GM21619 (cell line): ENCODE results near the gene CHMP4A.
"Not testable (repeated sequence)": the region's sequence is repeated elsewhere in the genome, so short reads cannot be mapped to it uniquely, and the experiment has no call there.

Experiments used
- ATAC-seq: cut with Tn5 transposase; IDR thresholded peaks from one replicate; pipeline ENCODE4 v1.9.1; 2021; ENCODE audit not compliant: unreplicated experiment

CHMP4A gene

DNA sequence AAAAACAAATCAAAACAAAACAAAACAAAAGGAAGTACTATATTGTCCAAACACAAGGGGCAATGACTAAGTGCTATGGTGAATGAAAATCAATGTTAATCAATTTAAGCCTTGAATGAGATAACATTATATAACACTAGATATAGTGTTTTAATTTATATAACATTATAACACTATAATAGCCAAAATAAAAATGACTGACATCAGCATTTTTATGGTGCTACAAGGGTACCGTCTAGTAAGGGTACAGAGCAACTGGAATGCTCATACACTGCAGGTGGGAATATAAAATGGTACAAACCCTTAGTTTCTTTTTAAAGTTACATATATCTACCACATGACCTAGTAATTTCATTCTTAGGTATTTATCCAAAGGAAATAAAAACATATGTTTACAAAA, 13.2 kb upstream of the CHMP4A start:
- no peak for ATAC-seq

DNA sequence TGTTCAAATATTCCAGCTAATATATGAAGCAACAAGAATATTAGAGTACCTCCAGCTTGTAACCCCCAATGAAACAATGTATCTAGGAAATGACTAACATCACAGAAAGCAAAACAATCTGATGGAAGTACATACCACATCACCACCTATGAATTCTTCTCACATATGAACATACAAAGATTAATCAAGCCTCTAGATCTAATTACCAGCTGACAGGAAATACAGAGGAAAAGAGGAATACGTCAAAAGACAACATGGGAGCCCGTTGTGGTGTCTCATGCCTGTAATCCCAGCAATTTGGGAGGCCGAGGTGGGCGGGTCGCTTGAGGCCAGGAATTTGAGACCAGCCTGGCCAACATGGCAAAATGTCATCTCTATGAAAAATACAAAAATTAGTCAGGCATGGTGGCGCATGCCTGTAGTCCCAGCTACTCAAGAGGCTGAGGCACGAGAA, 11.4 kb upstream of the CHMP4A start:
- no peak for ATAC-seq

DNA sequence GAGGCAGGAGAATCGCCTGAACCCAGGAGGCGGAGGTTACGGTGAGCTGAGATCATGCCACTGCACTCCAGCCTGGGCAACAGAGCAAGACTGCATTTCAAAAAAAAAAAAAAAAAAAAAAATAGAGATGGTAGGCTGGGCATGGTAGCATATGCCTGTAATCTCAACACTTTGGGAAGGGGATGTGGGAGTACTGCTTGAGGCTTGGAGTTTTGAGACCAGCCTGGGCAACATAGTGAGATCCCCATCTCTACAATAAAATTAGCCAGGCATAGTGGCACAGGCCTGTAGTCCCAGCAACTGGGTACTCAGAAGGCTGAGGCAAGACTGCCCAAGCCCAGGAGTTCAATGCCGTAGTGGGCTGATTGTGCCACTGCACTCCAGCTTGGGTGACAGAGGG, 9.7 kb upstream of the CHMP4A start:
- not testable (repeated sequence) for ATAC-seq

DNA sequence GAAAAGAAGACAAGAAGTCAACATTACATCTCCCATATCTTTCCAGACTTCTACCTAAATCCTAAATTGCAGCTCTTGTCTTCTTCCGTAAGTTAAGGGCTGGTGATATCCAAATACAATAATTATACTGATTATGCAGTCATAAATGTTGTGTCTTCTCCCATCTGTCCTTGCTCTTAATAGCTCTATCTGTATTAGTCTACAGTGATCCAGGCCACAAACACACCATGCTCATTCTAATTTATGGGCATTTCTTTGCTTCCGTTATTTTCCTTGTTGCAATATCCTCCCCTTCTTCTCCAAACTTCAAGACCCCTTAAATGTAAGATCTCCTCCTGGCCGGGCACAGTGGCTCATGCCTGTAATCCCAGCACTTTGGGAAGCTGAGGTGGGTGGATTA, 6.2 kb upstream of the CHMP4A start:
- no peak for ATAC-seq

DNA sequence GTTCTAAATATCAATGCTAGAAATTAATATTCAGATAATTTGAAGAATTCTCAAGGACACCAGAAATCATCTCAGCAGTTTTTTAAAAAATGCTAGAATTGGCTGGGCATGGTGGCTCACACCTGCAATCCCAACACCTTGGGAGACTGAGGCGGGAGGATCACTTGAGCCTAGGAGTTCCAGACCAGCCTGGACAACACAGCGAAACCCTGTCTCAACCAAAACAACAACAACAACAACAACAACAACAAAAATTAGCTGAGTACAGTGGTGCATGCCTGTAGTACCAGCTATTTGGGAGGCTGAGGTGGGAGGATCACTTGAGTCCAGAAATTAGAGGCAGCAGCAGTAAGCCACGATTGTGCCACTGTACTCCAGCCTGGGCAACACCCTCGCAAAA, 5.8 kb upstream of the CHMP4A start:
- ATAC-seq, result no peak

DNA sequence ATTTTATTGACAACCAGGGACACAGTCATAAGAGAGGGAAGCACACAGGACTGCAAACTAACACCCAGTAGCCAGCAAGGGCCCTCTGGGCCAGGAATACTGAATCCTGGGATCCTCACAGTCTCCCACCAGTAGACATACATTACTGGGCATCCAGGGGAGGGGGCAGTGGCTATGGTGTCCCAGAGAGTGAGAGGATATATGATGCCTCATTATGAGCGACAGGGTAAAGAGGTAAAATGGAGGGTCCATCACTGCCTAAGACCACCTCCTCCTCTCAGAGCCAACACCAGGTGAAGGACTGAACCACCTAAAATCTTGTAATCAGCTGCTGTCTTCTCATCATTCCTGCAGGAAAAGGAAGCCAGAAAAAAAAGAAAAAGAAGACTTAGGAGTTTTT, 3.6 kb upstream of the CHMP4A start:
- not testable (repeated sequence) for ATAC-seq

DNA sequence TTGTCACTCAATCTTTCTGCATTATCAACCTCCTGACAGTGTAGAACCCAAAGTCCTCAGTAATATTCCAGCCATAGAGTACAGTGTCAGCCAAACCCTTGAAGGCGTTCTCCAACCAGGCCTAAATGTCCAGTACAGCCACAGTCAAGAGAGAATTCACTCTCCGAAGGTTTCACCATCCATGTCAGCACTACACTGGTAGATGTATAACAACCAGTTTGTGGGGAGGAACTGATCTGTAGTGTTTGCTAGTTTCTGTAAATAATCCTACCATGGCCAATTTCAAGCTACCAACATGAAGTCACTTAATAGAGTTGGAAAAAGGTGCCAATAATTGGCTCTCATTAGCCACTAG, 3.0 kb upstream of the CHMP4A start:
- ATAC-seq, result no peak

DNA sequence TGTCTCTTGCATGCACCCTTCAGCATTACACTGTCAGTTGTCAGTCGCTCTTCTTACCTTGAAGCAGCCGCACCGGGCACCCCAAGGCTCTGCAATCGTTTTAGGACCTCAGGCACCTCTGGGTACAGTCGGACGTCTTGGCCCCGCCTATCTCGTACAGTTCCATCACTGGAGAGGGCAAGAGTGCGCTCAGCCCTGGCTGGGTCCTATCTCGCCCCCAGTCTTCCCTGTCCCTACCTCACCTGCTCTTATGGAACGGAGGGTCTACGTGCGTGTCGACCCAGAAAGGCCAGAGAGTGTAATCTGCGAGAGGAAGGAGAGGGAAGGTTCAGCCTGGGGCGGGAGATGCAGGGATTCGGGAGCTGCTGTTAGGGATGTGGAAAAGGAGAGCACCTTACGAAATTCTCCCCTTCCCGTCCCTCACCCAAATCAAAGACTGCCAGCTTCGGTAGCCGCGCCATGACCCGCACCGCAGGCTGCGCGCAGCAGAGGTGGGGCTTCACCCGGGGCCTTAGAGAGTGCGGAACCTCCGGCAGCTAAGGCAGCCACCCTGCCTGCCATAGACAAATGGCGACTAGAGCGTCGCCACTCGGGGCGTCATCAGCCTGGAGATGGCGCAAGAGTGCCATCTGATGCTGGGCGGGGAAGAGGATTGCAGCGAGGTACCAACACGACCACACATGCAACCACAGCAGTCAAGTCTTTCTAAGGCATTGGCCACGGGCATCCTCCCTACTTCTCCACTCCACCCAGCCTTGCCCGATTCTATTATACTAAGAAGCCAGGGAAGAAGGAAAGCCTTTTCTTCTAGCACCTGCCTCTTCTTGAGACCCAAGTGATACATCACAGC, 2.4 kb upstream of the CHMP4A start, which contains the start of gene MDP1:
Gene MDP1 (minus strand): TSS at position 572 of the 850 bp plus-strand sequence. CDS start 111 bp downstream, at position 461.
- ATAC-seq, result peak; percentile 60

DNA sequence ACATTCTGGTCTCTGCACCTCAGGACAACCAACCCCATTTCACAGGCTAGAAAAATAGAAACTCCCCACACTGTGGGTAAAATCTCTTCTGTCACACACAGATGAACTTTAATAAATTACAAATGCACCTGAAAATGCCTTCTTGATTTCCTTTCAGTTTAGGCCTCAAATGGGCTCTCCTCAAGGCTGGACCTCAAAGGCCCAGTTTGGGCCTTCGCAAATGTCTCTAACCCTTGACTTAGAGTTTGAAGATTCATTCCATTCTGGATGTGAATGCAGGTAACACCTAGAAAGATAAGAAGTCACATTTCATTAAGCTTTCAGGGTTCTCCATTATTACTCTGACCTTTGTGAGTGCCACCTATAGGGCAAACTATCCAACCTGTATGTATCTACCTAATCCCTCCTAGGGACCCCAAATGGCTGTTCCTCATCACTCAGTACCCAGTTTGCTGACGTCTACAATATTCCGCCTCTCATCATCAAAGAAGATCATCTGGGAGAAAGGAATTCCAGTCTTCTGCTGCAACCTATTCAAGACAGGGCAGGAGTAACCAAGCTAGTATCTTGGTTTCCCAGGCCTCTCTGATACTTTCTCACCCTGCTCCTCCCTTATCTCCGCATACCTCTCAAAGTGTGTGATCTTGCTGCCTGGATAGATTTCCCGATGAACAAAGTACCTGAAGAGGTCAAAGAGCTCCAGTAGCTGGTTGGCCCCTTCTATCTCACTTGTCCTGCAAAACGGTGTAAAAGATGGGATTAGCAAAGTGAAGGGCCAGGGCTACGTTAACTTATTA, 776 bp upstream of the CHMP4A start:
- no peak for ATAC-seq

DNA sequence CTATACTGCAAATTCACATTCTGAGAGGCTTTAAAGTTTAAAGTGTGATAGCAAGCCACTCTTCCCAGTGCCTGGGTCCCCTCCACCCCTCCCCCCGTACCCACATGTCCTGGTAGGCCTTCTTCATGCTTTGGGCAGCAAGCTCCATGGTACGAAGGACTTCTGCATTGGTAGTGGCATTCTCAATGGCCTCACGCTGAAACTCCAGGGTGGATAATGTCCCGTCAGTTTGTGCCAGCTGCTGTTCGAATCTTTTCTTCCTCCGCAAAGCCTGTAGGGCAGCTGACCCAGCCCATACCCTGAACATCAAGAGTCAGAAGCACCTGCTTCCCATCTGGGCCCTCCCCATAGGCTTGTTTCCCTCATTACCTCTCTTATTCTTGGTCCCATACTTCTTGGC, 2.0 kb downstream of the CHMP4A start:
- ATAC-seq, result no peak

DNA sequence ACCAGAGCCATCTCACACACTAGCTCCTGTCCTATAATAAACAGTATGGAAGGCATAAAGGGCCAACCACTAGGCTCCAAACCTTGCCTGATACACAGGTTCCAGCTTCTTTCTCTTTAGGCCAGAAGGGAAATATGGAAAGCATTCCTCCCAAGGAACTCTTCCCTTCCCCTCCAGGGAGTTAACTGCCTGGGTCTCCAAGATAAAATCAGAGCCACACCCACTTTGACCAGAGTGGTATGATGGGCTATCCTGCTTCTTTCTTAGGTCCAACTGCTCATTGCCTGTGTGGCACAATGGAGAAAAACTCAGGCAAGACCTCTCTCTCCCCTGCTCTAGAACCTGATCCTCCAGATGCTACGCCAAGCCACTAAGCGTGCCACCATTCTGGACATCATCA, 5.7 kb downstream of the CHMP4A start:
- no peak for ATAC-seq

DNA sequence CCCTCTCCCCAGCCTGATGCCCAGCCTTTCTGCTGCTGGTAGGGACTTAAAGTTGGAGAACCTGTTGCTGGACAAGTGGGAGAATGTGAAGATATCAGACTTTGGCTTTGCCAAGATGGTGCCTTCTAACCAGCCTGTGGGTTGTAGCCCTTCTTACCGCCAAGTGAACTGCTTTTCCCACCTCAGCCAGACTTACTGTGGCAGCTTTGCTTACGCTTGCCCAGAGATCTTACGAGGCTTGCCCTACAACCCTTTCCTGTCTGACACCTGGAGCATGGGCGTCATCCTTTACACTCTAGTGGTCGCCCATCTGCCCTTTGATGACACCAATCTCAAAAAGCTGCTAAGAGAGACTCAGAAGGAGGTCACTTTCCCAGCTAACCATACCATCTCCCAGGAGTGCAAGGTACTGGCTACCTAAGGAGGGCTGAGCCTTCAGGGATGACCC, 6.2 kb downstream of the CHMP4A start:
- ATAC-seq, result no peak

DNA sequence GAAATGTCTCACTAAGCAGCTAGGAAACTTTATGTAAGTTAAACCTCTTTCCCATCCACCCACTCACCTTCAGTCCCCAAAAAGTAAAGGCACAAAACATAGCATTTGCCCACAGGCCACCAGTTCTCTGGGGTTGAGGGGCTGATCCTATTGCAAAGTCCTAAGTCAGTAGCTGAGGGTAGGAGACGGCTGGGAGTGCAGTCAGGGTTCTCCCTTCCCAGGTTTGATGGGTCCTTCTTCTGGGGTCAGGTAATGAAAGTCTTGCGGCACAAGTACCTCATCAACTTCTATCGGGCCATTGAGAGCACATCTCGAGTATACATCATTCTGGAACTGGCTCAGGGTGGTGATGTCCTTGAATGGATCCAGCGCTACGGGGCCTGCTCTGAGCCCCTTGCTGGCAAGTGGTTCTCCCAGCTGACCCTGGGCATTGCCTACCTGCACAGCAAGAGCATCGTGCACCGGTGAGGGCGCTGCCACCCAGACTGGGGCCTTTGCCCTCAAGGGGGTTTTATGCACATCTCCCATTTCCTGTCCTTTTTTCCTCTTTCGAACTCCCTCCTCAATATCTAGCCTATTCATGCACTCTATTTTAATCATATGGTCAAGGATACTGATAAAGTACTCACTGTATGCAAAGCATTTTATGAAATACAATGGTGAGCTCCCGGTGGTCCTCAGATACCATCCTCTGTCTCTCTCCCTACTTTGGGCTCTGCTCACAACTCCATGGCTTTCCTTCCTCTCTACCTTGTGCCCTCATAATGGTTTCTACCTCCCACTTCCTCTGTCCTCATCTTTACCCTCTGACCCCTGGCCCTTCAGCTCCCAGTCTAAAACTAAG, 6.8 kb downstream of the CHMP4A start:
- ATAC-seq, result no peak

DNA sequence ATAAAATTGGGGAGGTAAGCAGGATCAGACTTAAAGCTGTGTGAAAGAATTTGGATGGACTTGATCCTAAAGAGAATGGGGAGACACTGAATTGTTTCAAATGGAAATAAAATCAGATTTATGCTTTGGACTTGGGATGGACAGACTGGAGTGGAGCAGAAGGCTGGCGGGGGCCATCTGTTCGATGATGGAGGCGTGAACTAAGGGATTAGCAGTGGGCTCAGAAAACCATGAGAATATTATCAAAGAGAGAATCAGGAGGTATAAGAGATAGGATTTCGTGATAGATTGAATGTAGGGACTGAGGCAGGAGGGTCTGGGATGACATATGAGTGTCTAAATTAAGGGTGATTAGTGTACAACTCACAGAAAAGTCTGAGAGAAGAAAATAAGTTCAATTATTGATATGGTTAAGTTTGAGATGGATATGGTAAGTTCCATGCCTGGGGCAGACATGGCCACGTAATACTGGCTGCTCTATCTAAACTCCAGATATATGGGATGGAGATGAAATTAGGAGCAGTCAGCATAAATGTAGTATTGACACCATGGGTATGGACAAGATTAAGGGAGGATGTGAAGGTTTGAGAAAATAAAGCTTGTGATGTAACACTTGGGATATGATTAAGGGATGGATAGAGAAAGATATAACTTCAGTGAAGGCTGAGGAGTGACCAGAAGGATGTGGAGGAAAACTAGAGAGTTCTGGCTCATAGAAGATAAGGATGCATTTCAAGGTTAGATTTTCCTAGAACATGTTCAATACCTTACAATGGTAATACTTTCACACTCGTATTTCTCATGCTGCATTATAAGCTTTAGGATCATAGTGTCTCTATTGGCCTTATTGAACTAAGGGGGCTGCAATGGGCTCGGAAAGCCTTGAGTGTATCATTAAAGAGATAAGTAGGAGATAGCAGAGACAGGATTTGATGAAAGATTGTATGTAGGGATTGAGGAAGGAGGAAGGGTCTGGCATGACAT, 8.8 kb downstream of the CHMP4A start:
- ATAC-seq, result no peak

DNA sequence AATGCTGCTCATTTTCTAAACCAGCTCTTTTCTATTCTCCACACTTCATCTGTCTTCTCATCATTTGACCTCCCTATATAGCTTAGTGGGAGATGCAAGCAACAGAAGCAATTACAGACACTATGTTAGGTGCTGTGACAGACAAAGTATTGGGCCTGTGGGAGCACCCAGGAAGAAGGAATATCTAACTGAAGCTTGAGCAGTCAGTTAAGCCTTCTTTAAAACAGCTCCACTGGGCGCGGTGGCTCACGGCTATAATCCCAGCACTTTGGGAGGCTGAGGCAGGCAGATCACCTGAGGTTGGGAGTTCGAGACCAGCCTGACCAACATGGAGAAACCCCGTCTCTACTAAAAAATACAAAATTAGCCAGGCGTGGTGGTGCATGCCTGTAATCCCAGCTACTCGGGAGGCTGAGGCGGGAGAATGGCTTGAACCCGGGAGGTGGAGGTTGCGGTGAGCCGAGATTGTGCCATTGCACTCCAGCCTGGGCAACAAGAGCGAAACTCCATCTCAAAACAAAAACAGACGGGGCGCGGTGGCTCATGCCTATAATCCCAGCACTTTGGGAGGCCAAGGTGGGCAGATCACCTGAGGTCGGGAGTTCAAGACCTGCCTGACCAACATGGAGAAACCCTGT, 9.9 kb downstream of the CHMP4A start:
- ATAC-seq, result not testable (repeated sequence)

DNA sequence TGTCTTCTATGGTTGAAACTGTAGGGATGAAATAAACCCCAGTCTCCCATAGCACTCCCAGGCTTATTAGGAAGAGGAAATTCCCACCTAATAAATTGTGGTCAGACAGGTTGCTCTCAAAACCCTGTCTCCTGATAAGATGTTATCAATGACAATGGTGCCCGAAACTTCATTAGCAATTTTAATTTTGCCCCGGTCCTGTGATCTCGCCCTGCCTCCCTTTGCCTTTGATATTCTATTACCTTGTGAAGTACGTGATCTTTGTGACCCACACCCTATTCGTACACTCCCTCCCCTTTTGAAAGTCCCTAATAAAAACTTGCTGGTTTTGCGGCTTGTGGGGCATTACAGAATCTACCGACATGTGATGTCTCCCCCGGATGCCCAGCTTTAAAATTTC, 10.8 kb downstream of the CHMP4A start:
- ATAC-seq, result not testable (repeated sequence)

DNA sequence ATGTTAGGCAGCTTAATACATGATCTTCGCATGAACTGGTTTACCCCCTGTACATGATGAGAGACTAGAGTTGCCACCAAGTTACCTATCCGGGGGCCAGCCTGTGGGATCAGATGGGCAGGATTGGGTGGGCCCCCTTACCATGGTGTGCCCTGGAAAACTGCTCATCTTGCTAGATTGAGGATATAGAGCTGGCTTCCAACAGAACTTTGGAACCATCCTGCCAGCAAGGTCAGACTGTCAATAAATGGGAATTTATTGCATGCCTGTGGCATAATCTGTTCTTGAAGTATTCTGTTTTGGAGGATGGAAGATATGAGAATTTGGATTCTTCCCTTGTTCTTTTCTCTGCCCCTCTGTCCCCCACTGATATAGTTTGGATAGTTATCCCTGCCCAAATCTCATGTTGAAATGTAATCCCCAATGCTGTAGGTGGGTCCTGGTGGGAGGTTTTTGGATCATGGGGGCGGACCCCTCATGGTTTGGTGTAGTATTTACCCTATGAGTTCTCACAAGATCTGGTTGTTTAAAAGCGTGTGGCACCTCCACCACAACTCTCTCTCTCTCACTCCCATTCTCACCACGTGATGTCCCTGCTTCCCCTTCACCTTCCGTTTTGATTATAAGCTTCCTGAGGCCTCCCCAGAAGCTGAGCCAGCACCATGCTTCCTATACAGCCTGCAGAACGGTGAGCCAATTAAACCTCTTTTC, 14.3 kb downstream of the CHMP4A start:
- ATAC-seq, result no peak

DNA sequence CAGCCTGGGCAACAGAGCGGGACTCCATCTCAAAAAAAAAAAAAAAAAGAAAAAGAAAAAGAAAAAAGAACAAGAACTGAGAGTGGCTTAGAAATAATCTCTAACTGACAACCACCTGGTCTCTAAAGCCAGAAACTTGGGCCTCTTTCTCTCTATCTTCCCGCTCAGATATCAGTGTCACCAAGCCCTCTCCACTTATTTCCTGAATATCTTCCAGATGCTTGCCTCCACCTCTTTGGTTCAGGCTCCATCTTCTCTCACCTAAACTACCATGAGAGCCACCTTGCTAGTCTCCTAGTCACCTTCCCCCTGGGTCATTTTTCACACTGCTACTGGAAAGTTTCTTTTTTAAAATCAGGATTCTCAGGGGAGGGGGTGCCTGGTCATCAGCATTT, 16.2 kb downstream of the CHMP4A start:
- no peak for ATAC-seq
